ENCODE measurements around the gene SOX13. TPM values are rescaled to one million over a fixed set of nuclear protein-coding genes. Genes with fewer than 3 reads are reported as not detected.

SOX13 gene
- total and polyA plus RNA-seq, 10 of the 15 experiments (the other 5 are each of a cell fraction or from before 2014, with no cell fraction given), result 0.04 to 0.31 (median 0.11) TPM; not detected in 7

GRCh38 chr1:204152310-204153044 is 79.6 kb downstream of the SOX13 start:
- no peak for FAIRE-seq
- ChIA-PET SMC1A (ENCODE audit: uncharacterized antibody, unreplicated experiment) (no interaction called here), POLR2A (no interaction called here), RAD21 (ENCODE audit: unreplicated experiment) (no interaction called here), CTCF (interaction anchor here (0.5 to 1.3 kb wide), 2 partner anchors 12 to 246 kb away, joined by 3 read pairs; no protein-coding TSS in a partner anchor)
- no peak for ATAC-seq
- Histone ChIP-seq H3K36me3 (ENCODE audit: control insufficient read depth in 2 of 2, insufficient read depth in 2 of 2, low read length in 1 of 2) (no peaks in the 10 kb centered on the region), H3K9me3 (replicated peaks; ENCODE audit: control insufficient read depth, insufficient read depth, low read length) (no peaks in the 10 kb centered on the region), H2AFZ (ENCODE audit: control insufficient read depth, low read depth, low read length) (no peak overlapping the region), H3K4me2 (ENCODE audit: control insufficient read depth, insufficient read depth) (no peak overlapping the region), H4K20me1 (ENCODE audit: control insufficient read depth, insufficient read depth) (no peaks in the 10 kb centered on the region), H3K4me3 (no peak overlapping the region), H3K27ac (ENCODE audit: control insufficient read depth, insufficient read depth) (no peak overlapping the region), H3K4me1 (ENCODE audit: control insufficient read depth, insufficient read depth, low read length) (no peaks in the 10 kb centered on the region), H3K27me3 (replicated peaks in 1 of 2; ENCODE audit: control insufficient read depth in 2 of 2, insufficient read depth in 2 of 2, low read length in 1 of 2) (peaks cover 3 to 5% of the 10 kb centered on the region in 2 experiments; a peak in 3 of 4 replicates), H3K9ac (ENCODE audit: control insufficient read depth, insufficient read depth, low read length) (no peak overlapping the region), H3K79me2 (ENCODE audit: control insufficient read depth, insufficient read depth, low read length) (no peaks in the 10 kb centered on the region)
- in situ Hi-C loops (cut with MboI) (no loop called here), intact Hi-C loops (cut with micrococcal nuclease; ENCODE audit: unreplicated experiment) (no loop called here)
- no peak for DNase-seq (ENCODE audit: low read depth, low spot score)
- WGBS (ENCODE audit: insufficient coverage, insufficient replicate concordance, low lambda C conversion rate, missing lambda C conversion rate), result 56% methylated on average over 15 of the region's 25 CpGs
- BruUV-seq (replicated peaks), result no TSS peak
- no peak for TF ChIP-seq SREBF2 (IDR thresholded peaks at IDR 0.05; ENCODE audit: low read length)
- TF ChIP-seq CHD1 (IDR thresholded peaks at IDR 0.05; ENCODE audit: low read depth, low read length), result no peak
- no peak for TF ChIP-seq NR2C2 (IDR thresholded peaks at IDR 0.05; ENCODE audit: borderline replicate concordance, control insufficient read depth, insufficient read length, low read depth)
- no peak for TF ChIP-seq BCLAF1 (IDR thresholded peaks at IDR 0.05)
- no peak for TF ChIP-seq EGR1 (IDR thresholded peaks at IDR 0.05; ENCODE audit: borderline replicate concordance in 1 of 2, low read depth in 2 of 2, low read length in 2 of 2)
- TF ChIP-seq NFYA (IDR thresholded peaks at IDR 0.05; ENCODE audit: borderline replicate concordance, low read depth, low read length), result no peak
- TF ChIP-seq ZNF622 (IDR thresholded peaks at IDR 0.05), result no peak
- no peak for TF ChIP-seq KDM1A (IDR thresholded peaks at IDR 0.05; ENCODE audit: borderline replicate concordance)
- TF ChIP-seq, protein P1, sequence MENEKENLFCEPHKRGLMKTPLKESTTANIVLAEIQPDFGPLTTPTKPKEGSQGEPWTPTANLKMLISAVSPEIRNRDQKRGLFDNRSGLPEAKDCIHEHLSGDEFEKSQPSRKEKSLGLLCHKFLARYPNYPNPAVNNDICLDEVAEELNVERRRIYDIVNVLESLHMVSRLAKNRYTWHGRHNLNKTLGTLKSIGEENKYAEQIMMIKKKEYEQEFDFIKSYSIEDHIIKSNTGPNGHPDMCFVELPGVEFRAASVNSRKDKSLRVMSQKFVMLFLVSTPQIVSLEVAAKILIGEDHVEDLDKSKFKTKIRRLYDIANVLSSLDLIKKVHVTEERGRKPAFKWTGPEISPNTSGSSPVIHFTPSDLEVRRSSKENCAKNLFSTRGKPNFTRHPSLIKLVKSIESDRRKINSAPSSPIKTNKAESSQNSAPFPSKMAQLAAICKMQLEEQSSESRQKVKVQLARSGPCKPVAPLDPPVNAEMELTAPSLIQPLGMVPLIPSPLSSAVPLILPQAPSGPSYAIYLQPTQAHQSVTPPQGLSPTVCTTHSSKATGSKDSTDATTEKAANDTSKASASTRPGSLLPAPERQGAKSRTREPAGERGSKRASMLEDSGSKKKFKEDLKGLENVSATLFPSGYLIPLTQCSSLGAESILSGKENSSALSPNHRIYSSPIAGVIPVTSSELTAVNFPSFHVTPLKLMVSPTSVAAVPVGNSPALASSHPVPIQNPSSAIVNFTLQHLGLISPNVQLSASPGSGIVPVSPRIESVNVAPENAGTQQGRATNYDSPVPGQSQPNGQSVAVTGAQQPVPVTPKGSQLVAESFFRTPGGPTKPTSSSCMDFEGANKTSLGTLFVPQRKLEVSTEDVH (IDR thresholded peaks at IDR 0.05; ENCODE audit: low read depth, partially characterized antibody), result no peak
- TF ChIP-seq CUX1 (IDR thresholded peaks at IDR 0.05; ENCODE audit: insufficient replicate concordance, low read depth, low read length), result no peak
- no peak for TF ChIP-seq USF2 (IDR thresholded peaks at IDR 0.05; ENCODE audit: borderline replicate concordance, low read depth, low read length)
